WTC11 (cell line): Measurements from ENCODE around the gene TMEM256. TPM values are rescaled to one million over a fixed set of nuclear protein-coding genes. Genes with fewer than 3 reads are reported as not detected.

ENCODE experiments used
- ATAC-seq: fragments of 200-7000 bp; cut with Tn5 transposase; 2 replicates; pipeline ENCODE4 v1.10.0; 2021; ENCODE audit warnings: mild to moderate bottlenecking, moderate library complexity
- CTCF ChIA-PET: fragments of 300-600 bp; sonication (Branson Sonifier 250); formaldehyde crosslinking; loops from one replicate; lab custom pipeline; 2021; ENCODE audit warnings: antibody characterized with exemption; lab: Charles Lee
- POLR2A ChIA-PET: fragments of 350-600 bp; sonication (Branson Sonifier 250); formaldehyde crosslinking; loops from one replicate; lab custom pipeline; 2021; ENCODE audit warnings: antibody characterized with exemption; lab: Charles Lee
- DNase-seq: peaks from one replicate; pipeline ENCODE4 v3.0.0; 2021; ENCODE audit warnings: low spot score
- H3K27ac Mint-ChIP-seq: 2 replicates; pipeline ENCODE4 v1.8.0; 2021; ENCODE audit warnings: mixed read lengths
- H3K27me3 Mint-ChIP-seq: 2 replicates; pipeline ENCODE4 v1.8.0; 2021; ENCODE audit warnings: low read depth, mild to moderate bottlenecking, moderate library complexity, mixed read lengths
- H3K36me3 Mint-ChIP-seq: 2 replicates; pipeline ENCODE4 v1.8.0; 2021; ENCODE audit warnings: mixed read lengths
- H3K4me1 Mint-ChIP-seq: 2 replicates; pipeline ENCODE4 v1.8.0; 2022; ENCODE audit warnings: mixed read lengths
- H3K4me3 Mint-ChIP-seq: 2 replicates; pipeline ENCODE4 v1.8.0; 2021; ENCODE audit warnings: mild to moderate bottlenecking, moderate library complexity, mixed read lengths
- H3K9me3 Mint-ChIP-seq: 2 replicates; pipeline ENCODE4 v1.8.0; 2021; ENCODE audit warnings: mixed read lengths
- ATF1 ChIP-seq: sonication (generic); formaldehyde crosslinking; IDR thresholded peaks from 2 replicates; pipeline ENCODE4 v1.8.1; 2023; ENCODE audit warnings: mild to moderate bottlenecking, moderate library complexity, missing genetic modification reagents
- CBFB ChIP-seq: sonication (generic); formaldehyde crosslinking; IDR thresholded peaks from 2 replicates; pipeline ENCODE4 v1.8.1; 2022; ENCODE audit warnings: mild to moderate bottlenecking, low read depth, missing genetic modification reagents
- FOXK1 ChIP-seq: sonication (generic); formaldehyde crosslinking; IDR thresholded peaks from 2 replicates; pipeline ENCODE4 v1.8.0; 2022; ENCODE audit warnings: mild to moderate bottlenecking, moderate library complexity, missing genetic modification reagents
- GTF2I ChIP-seq: fragments of 250-450 bp; sonication (Bioruptor Pico); conservative IDR thresholded peaks from 2 replicates; pipeline ENCODE4 v1.4.0; 2021; ENCODE audit warnings: mild to moderate bottlenecking
- MYBL2 ChIP-seq: sonication (generic); formaldehyde crosslinking; IDR thresholded peaks from 2 replicates; pipeline ENCODE4 v1.8.1; 2023; ENCODE audit warnings: mild to moderate bottlenecking, moderate library complexity, missing genetic modification reagents
- NFATC4 ChIP-seq: fragments of 250-450 bp; sonication (Bioruptor Pico); IDR thresholded peaks from 2 replicates; pipeline ENCODE4 v1.9.0; 2021; ENCODE audit warnings: mild to moderate bottlenecking
- OVOL2 ChIP-seq: fragments of 250-450 bp; sonication (Bioruptor Pico); IDR thresholded peaks from 2 replicates; pipeline ENCODE4 v1.9.0; 2021; ENCODE audit warnings: mild to moderate bottlenecking, borderline replicate concordance
- SP1 ChIP-seq: sonication (generic); formaldehyde crosslinking; conservative IDR thresholded peaks from 2 replicates; pipeline ENCODE4 v1.8.1; 2022; ENCODE audit warnings: missing genetic modification reagents
- TEAD1 ChIP-seq: sonication (generic); formaldehyde crosslinking; IDR thresholded peaks from 2 replicates; pipeline ENCODE4 v1.8.0; 2022; ENCODE audit warnings: mild to moderate bottlenecking, missing genetic modification reagents
- TP53 ChIP-seq: sonication (generic); formaldehyde crosslinking; IDR thresholded peaks from 2 replicates; pipeline ENCODE4 v1.8.1; 2023; ENCODE audit warnings: mild to moderate bottlenecking, missing genetic modification reagents
- ZBTB21 ChIP-seq: sonication (generic); formaldehyde crosslinking; IDR thresholded peaks from 2 replicates; pipeline ENCODE4 v1.8.1; 2023; ENCODE audit warnings: mild to moderate bottlenecking, missing genetic modification reagents, borderline replicate concordance
- ZNF121 ChIP-seq: sonication (generic); formaldehyde crosslinking; IDR thresholded peaks from 2 replicates; pipeline ENCODE4 v1.8.0; 2023; ENCODE audit warnings: missing genetic modification reagents
- ZNF232 ChIP-seq: sonication (generic); formaldehyde crosslinking; IDR thresholded peaks from 2 replicates; pipeline ENCODE4 v1.8.0; 2022; ENCODE audit warnings: mild to moderate bottlenecking, missing genetic modification reagents
- total RNA-seq: library from RNA; stranded (reverse); gene quantifications from 3 replicates; pipeline ENCODE4 v1.2.3, GENCODE V29; 2021
- TF ChIP-seq, protein P1 (sequence below): sonication (generic); formaldehyde crosslinking; IDR thresholded peaks from 2 replicates; pipeline ENCODE4 v1.8.1; 2023; ENCODE audit warnings: mild to moderate bottlenecking, missing genetic modification reagents, moderate library complexity
- TF ChIP-seq, protein P2 (sequence below): sonication (generic); formaldehyde crosslinking; IDR thresholded peaks from 2 replicates; pipeline ENCODE4 v1.8.1; 2023; ENCODE audit warnings: mild to moderate bottlenecking, missing genetic modification reagents, moderate library complexity
- TF ChIP-seq, protein P3 (sequence below): sonication (generic); formaldehyde crosslinking; IDR thresholded peaks from 2 replicates; pipeline ENCODE4 v1.8.1; 2023; ENCODE audit warnings: mild to moderate bottlenecking, moderate library complexity, missing genetic modification reagents

TMEM256 gene
- total RNA-seq, 1 experiment from 2014 or later: 132 TPM

DNA sequence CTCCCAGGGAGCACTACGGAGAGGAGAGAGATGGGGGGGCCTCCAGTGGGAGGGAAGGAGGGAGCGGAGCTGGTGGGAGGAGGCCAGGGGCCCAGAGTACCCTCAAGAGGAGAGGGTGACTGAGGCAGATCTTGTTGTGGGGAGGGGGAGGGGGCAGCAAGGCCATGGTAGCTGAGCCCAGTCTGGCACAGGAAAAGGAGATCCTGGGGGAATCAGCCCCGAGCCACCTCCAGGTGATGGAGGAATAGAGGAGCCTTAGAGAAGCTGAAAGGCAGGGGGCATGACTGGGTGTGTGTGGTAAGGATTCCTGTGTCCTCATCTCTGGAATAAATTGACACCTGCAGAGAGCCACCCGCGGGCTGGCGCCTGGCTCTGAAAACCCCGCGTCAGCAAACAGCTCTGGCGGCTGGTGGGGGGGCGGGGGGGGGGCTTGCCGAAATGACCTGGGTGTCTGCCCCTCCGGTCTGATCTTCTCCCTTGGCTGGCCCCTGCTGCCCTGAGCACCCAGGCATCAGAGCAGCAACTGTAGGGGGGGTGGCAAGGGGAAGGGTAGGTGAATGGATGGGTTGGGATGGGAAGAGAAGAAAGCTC lies 2.4 kb upstream of the TMEM256 start:
- ChIA-PET POLR2A (interaction anchor here (0.8 to 1.2 kb wide), 2 partner anchors 12 to 77 kb away, joined by 3 to 4 read pairs; partner anchors contain the start of gene PLSCR3), CTCF (interaction anchor here (0.6 to 3.5 kb wide), 10 partner anchors 13 to 361 kb away, joined by 3 to 25 read pairs (median 4); partner anchors contain the start of gene PLSCR3)
- Mint-ChIP-seq H3K27ac (no peak overlapping the region), H3K4me1 (peaks cover 30% of the 10 kb centered on the region), H3K4me3 (peak overlapping the region; percentile 85), H3K27me3 (no peaks in the 10 kb centered on the region; the same call in 1 of the 2 replicates), H3K36me3 (peaks cover 20% of the 10 kb centered on the region), H3K9me3 (no peaks in the 10 kb centered on the region)
- ATAC-seq (no peak), DNase-seq (no peak)
- TF ChIP-seq, protein P1, sequence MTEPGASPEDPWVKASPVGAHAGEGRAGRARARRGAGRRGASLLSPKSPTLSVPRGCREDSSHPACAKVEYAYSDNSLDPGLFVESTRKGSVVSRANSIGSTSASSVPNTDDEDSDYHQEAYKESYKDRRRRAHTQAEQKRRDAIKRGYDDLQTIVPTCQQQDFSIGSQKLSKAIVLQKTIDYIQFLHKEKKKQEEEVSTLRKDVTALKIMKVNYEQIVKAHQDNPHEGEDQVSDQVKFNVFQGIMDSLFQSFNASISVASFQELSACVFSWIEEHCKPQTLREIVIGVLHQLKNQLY (CRISPR knock-in tag): no peak
- no peak for TF ChIP-seq TP53 (CRISPR knock-in tag)
- TF ChIP-seq ZNF121: no peak
- TF ChIP-seq FOXK1 (CRISPR knock-in tag): no peak
- TF ChIP-seq ZBTB21 (CRISPR knock-in tag): no peak
- TF ChIP-seq CBFB (CRISPR knock-in tag): no peak
- TF ChIP-seq ATF1 (CRISPR knock-in tag): no peak
- TF ChIP-seq, protein P2, sequence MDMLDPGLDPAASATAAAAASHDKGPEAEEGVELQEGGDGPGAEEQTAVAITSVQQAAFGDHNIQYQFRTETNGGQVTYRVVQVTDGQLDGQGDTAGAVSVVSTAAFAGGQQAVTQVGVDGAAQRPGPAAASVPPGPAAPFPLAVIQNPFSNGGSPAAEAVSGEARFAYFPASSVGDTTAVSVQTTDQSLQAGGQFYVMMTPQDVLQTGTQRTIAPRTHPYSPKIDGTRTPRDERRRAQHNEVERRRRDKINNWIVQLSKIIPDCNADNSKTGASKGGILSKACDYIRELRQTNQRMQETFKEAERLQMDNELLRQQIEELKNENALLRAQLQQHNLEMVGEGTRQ (CRISPR knock-in tag): no peak
- no peak for TF ChIP-seq ZNF232 (CRISPR knock-in tag)

DNA sequence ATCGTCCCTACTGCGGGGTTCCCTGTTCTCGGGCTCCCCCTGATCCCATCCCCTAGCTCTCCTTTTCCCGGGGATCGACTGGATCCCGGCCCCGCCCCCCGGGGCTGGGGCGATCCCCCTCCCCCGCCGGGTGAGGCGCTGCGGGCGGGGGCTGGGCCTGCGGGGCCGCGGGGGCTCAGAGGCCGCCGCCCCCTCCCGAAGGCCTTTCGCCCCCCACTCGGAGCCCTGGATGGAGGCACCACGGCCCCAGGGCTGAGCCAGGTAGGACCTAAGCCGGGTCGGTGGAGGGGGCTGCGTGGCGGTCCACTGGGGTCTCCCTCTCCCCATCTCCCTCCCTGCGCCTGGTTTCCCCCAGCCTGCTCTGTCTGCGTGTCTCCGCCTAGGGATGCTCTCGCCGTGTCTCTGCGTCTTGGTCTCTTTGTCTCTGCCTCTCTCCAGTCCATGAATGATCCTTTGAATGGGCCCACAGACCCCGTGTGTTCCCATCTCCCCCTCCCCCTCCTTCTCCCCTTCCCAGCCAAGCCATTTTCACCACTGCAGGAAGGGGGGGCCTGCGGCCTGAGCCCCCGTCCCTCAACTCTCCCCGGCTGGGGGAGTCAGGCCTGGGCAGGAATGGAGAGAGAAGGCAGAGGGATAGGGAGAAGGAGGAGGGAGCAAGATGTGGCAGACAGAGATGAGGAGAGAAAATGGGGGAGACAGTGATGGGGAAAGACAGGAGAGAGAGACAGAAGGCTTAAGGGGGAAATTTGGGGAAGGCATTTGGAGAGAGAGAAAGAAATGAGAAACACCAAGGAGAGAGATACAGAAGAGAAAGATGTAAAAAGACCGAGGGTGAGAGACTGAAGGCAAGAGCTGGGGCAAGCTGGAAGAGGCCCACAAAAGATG lies 1.7 kb upstream of the TMEM256 start:
- POLR2A ChIA-PET: interaction anchor here (2.5 kb wide), 1 partner anchor 31 kb away, joined by 38 read pairs; the partner anchor contains the start of gene TMEM102
- CTCF ChIA-PET: interaction anchor here (0.7 to 3.5 kb wide), 14 partner anchors 11 to 360 kb away, joined by 3 to 59 read pairs (median 9); partner anchors contain the start of genes PLSCR3 and TMEM102

DNA sequence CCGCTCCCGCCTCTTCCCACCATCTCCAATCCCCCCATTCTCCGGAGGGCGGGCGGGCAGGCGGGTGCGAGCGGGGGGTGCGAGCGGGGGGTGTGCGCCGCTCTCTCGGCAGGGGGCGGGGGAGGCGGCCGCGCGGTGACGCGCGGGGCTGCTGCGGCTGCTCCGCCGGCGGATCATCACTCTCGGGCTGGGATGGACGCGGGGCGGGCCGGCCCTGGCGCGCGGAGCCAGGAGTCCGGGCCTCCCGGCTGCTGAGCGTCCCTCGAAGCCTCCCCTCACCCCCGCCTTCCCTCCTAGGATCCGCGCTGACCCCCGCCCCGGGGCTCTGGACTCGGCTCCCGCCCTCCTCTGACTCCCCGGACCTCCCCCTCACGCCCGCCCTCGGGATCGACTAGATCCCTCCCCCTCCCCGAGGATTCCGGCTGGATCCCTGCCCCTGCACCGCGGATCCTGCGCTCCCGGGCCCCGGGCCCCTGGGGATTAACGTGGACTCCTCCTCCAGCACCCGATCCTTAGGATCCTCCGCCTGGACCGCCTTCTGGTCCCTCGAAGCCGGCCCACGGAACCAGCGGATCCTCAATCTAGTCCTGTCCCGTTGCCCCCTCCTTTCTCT lies 946 bp upstream of the TMEM256 start:
- peak; percentile 69 for DNase-seq
- H3K27me3 Mint-ChIP-seq: no peaks in the 10 kb centered on the region; the same call in 1 of the 2 replicates
- TF ChIP-seq MYBL2 (CRISPR knock-in tag) (peak; percentile 28; the same call in 1 of the 2 replicates), SP1 (CRISPR knock-in tag) (peak; percentile 27; the same call in 1 of the 2 replicates), NFATC4 (CRISPR knock-in tag) (no peak)
- TF ChIP-seq, protein P3, sequence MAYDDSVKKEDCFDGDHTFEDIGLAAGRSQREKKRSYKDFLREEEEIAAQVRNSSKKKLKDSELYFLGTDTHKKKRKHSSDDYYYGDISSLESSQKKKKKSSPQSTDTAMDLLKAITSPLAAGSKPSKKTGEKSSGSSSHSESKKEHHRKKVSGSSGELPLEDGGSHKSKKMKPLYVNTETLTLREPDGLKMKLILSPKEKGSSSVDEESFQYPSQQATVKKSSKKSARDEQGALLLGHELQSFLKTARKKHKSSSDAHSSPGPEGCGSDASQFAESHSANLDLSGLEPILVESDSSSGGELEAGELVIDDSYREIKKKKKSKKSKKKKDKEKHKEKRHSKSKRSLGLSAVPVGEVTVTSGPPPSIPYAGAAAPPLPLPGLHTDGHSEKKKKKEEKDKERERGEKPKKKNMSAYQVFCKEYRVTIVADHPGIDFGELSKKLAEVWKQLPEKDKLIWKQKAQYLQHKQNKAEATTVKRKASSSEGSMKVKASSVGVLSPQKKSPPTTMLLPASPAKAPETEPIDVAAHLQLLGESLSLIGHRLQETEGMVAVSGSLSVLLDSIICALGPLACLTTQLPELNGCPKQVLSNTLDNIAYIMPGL (CRISPR knock-in tag): peak; percentile 6; the same call in 1 of the 2 replicates
- TF ChIP-seq, all 79 proteins: peak for 3
- 0 out of 2 replicates have a peak overlapping the region, but pooled peaks have one; percentile 45 for H3K27ac Mint-ChIP-seq
- H3K36me3 Mint-ChIP-seq: peaks cover 14% of the 10 kb centered on the region
- CTCF ChIA-PET: interaction anchor here (0.6 to 3.3 kb wide), 23 partner anchors 10 to 284 kb away, joined by 3 to 59 read pairs (median 7); partner anchors contain the start of genes ACAP1, CHRNB1, NEURL4 and PLSCR3
- ATAC-seq: no peak
- peak overlapping the region; percentile 84 for H3K4me3 Mint-ChIP-seq
- POLR2A ChIA-PET: interaction anchor here (0.6 to 2.5 kb wide), 14 partner anchors 8 to 184 kb away, joined by 3 to 38 read pairs (median 4); partner anchors contain the start of genes CHRNB1, NEURL4, PLSCR3 and TMEM102
- H3K9me3 Mint-ChIP-seq: no peaks in the 10 kb centered on the region
- H3K4me1 Mint-ChIP-seq: peaks cover 30% of the 10 kb centered on the region

More for the DNA sequence above, 1.7 kb upstream of the TMEM256 start:
- Mint-ChIP-seq H3K4me1 (peaks cover 30% of the 10 kb centered on the region), H3K27me3 (no peaks in the 10 kb centered on the region; the same call in 1 of the 2 replicates), H3K9me3 (no peaks in the 10 kb centered on the region), H3K36me3 (peaks cover 20% of the 10 kb centered on the region), H3K4me3 (peak overlapping the region; percentile 85), H3K27ac (peak overlapping the region; percentile 87; the same call in 1 of the 2 replicates)
- TF ChIP-seq MYBL2 (CRISPR knock-in tag): no peak
- 0 out of 2 replicates have a peak, but pooled peaks have one; percentile 24 for TF ChIP-seq TEAD1 (CRISPR knock-in tag)
- no peak for TF ChIP-seq GTF2I (CRISPR knock-in tag)
- no peak for TF ChIP-seq OVOL2 (CRISPR knock-in tag)
- TF ChIP-seq, protein P3 (CRISPR knock-in tag): 0 out of 2 replicates have a peak, but pooled peaks have one; percentile 13
- no peak for ATAC-seq
- no peak for DNase-seq
